Subcutaneous adipose tissue (tissue), 4 donors: ENCODE measurements around the gene DMKN. TPM values are rescaled to one million over a fixed set of nuclear protein-coding genes. Genes with fewer than 3 reads are reported as not detected.

Experiments used
- CTCF ChIP-seq: fragments of 450-650 bp; IDR thresholded peaks from one replicate; pipeline ENCODE4 v1.5.1; 2016; ENCODE audit warnings: low read depth, mild to moderate bottlenecking, control low read depth, antibody characterized with exemption, moderate library complexity
- total RNA-seq, 4 donors: library from RNA; depleted of rRNA; stranded (reverse); fragments of >200 nt; gene quantifications; one replicate each; pipeline ENCODE4 v1.1.0, GENCODE V29; 2016

DMKN gene
- total RNA-seq, 4 donors from 2014 or later: 0.94 to 7.3 (median 1.9) TPM

- no peak for TF ChIP-seq CTCF
Measured at GRCh38 chr19:35462476-35462953, 50.9 kb downstream of the DMKN start.

DNA sequence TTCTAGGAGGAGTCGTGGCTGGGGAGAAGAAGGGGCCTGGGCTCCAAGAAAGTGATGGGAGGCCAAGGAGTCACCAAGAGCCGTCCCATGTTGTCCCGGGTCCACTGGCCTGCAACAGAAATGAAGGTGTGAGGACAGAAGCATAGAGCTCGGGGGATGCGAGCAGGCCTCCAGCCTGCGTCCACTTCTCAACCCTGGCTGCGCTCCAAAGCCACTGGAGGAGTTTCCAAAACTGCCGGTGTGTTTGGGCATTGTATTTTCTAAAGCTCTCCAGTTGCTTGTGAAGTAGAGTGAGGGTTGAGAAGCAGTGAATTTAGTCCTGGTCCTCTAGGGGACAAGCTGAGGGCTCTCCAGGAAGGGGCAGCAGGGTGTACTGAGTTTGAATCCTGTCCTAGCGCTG, 52.4 kb downstream of the DMKN start:
- no peak for TF ChIP-seq CTCF

DNA sequence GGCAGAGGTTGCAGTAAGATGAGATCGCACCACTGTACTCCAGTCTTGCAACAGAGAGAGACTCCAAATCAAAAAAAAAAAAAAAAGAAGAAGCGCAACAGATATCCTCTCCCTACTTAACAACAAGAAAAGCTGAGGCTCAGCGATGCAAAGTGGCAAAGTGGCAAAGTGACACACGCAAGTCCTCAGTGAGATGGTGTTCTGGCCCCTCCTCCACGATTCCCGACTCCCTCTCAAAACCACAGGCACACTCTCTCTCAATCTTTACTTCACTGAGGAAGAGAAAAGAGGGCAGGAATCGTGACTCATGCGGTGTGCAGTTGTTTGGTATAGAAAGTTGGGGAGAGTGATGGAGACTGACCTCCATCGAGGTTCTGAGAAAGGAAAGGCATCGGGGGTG, 52.8 kb downstream of the DMKN start:
- no peak for TF ChIP-seq CTCF

- no peak for TF ChIP-seq CTCF
Measured at GRCh38 chr19:35459414-35460082, 53.9 kb downstream of the DMKN start.

- TF ChIP-seq CTCF: no peak
Measured at GRCh38 chr19:35458731-35459391, 54.6 kb downstream of the DMKN start.

GRCh38 chr19:35458192-35458591, 55.3 kb downstream of the DMKN start:
- no peak for TF ChIP-seq CTCF

- TF ChIP-seq CTCF: no peak
Measured at GRCh38 chr19:35457173-35457572, 56.3 kb downstream of the DMKN start.
